ENCODE results near the gene IL1RAPL1.
"Not testable (repeated sequence)": the region's sequence is repeated elsewhere in the genome, so short reads cannot be mapped to it uniquely, and the experiment has no call there.

IL1RAPL1 gene

DNA sequence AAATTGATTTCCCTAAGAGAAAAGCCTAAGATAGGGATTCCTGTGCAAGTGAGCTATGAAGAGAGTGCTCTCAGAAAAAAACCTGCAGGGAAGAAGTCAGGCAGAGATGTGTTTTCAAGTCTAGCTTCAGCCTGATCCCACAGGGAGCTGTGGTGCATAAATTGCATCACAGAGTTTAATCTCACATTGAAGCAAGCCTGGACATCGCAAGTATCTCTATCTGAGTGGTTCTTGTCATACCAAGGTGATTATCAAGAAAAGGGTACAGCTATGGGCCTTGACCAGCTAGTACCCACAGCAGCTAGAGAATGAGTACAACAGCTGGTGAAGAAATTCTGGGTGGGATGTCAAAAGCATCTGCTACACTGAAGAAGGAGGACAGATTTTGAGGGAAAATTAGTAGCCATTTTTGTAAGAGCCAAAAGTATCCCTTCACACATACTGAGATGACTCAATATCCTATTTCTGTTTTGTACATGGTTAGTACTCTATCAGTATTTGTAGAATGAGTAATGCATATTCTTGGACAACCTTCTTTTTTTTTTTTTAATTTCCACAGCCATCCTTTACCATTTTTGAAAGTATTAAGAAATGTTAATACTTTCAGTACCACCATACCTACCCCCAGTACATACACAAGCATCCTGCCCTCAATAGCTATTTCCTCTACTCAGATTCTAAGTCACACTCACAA, 708.9 kb downstream of the IL1RAPL1 start:
- DNase-seq, result no peak

DNA sequence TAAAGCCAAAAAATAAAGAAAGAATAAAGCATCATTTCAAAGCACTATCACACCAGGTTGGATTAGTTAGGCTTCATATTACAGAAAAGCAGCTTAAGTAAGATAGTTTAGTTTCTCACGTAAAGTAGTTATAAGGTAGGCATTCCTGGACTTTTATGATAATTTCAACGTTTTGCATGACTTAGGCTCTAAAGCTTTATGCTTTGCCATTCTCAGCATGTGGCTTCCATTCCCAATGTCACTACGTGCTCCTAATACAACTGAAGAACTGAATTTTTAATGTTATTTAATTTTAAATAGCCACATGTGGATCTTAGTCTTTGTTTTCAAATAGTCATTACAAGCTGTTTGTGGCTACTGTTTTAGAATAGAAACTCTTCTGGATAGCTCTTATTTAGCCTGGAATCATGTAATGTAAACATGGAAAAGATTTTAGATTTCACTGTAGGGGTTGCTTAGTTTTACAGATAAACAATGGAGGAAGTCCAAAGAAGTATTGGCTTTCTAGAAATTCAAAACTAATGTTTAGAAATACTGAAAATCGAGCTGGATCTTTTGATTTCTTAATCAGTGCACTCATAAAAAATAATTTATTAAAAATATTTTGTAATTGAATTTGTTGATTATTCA, 710.0 kb downstream of the IL1RAPL1 start:
- DNase-seq, result no peak

DNA sequence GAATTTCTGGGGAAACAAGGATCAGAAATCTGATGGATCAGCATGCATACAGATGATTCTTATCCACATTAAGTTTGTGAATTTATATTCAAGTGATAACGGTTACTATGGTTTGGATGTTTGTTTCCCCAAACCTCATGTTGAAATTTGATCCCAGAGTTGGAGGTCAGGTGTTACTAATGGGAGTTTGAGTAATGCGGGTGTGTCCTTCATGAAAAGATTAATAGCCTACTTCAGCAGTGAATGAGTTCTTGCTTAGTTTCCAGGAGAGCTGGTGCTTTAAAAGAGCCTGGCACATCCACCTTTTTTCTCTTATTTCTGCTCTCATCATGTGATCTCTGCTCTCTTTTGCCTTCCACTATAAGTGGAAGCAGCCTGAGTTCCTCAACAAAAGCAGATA, 712.4 kb downstream of the IL1RAPL1 start:
- no peak for DNase-seq

DNA sequence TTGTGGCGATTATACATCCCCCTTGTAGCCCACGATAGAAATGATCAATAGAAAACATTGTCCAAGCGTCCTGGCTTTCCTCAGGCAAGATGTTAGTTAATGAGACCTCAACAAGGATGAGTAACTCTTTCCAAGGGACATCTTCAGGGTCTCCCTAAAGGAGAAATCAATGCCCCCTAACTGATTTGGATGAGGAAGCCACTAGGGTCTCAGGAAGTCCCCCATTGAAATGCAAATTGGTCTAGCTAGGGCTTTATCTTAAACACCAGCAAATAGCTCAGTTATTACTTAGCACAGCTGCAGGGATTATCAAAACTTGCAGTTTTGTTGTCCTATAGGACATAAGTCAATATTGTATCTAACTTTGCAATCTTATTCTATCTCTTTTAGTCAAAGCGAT, 721.5 kb downstream of the IL1RAPL1 start:
- no peak for DNase-seq

DNA sequence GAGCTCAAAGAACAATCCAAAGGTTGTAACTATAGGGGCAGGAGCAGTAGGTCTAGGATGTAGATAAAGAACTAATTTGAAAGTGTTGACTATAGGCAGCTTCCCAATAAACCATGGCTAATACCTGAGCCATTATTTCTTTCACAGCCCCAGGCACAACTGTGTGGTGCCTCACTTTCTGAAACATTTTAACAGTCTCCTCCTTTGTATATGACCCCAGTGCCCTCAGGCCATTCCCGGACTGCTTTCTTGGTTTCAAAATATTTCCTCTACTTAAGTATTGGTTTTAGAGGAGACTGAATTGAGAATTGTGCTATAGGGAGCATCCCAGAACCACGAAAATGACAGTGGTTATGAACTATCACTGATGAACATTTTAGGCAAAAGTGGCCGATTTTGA, 728.7 kb downstream of the IL1RAPL1 start:
- no peak for DNase-seq

DNA sequence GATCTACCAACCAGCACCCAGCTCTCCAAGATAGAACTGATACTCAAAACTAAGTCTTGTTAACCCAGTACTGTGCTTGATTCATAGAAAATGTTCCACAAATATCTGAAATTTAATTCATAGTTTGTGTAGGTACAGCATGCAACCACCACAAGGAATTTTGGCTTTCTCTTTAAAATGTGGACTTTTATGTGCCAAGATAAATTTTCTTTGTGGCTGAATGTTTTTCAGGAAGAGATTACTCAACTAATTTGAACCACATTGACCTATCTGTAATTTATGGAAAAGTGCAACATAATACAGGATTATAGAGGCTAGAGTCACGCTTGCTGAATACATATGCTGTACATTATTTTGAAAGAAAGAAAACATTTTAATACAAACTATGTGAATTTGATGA, 730.8 kb downstream of the IL1RAPL1 start:
- DNase-seq, result no peak

DNA sequence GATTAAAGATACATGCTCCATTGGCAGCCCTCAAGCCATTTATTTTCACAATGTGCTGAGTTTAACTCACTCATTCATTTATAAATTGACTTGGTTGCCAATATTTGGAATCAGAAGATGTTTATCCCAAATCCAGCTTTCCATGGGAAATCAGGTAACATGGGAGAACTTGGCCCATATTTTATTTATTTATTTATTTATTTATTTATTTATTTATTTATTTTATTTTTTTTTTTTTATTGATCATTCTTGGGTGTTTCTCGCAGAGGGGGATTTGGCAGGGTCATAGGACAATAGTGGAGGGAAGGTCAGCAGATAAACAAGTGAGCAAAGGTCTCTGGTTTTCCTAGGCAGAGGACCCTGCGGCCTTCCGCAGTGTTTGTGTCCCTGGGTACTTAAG, 745.2 kb downstream of the IL1RAPL1 start:
- DNase-seq, result not testable (repeated sequence)

DNA sequence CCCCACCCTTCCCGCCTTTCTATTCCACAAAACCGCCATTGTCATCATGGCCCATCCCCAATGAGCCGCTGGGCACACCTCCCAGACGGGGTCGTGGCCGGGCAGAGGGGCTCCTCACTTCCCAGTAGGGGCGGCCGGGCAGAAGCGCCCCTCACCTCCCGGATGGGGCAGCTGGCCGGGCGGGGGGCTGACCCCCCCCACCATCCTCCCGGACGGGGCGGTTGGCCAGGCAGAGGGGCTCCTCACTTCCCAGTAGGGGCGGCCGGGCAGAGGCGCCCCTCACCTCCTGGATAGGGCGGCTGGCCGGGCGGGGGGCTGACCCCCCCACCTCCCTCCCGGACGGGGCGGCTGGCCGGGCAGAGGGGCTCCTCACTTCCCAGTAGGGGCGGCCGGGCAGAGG, 745.8 kb downstream of the IL1RAPL1 start:
- not testable (repeated sequence) for DNase-seq

DNA sequence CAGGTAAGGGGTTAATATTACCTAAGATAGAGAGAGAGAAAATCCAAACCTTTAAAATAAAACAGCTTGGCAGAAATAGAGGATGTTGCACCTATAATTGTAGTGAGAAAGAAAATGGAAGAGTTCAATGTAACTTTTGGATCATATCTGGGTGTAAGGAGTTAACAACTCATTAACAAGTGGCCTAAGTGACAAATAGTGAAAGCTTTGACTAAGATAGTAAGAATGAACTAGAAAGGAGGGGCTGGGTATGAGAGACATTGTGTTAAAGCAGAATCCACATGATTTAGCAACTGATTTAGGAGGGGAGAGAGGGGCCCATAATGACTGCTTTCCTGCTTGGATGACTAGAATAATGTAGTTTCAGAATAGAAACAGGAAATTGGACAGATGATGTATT, 761.0 kb downstream of the IL1RAPL1 start:
- DNase-seq, result no peak

DNA sequence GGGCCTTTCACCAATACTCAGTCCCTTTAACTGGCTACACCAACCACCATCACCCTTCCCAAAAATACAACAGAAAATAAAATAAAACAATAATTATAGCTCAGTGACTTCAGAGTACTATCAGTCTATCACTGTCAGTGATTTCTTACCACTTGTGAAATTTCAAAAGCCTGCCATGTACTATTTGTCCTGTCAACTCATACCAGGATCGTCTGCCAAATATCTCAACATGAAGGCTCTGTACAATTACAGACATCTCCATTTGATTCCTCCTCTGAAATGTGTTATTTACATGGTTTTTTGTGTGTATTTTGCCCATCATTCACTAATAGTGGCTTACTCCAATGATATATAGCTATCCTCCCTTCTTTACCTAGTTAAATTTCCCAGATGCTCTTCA, 772.0 kb downstream of the IL1RAPL1 start:
- DNase-seq, result no peak

DNA sequence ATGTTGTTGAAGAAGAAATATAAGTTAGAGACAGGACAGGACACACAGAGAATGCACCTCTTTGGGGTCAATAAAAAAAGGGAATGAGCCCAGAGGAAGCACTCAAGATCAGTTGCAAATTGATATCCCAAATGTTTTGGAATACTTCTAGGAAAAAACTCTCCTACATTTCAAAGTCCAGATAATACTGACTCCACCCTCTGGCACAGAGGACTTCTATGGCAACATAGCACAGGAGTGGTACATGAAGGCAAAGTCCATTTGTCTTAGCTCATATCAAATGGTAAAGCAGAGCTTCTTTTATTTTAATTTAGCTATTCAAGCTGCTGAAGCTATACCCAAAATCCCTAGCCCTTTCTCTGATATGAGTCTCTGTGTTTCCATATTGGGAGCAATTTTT, 787.5 kb downstream of the IL1RAPL1 start:
- not testable (repeated sequence) for DNase-seq

DNA sequence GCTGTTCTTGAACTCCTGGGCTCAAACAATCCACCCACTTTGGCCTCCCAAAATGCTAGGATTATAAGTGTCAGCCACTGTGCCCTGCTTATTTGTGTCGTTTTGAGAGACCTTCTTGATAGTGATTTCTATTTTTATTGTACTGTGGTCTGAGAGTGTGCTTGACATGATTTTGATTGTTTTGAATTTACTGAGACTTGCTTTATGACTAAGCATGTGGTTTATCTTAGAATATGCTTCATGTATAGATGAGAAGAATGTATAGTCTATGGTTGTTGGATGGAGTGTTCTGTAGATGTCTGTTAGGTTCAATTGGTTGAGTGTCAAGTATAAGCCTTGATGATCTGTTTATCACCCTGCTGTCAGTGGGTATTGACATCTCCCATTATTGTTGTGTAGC, 789.3 kb downstream of the IL1RAPL1 start:
- no peak for DNase-seq

DNA sequence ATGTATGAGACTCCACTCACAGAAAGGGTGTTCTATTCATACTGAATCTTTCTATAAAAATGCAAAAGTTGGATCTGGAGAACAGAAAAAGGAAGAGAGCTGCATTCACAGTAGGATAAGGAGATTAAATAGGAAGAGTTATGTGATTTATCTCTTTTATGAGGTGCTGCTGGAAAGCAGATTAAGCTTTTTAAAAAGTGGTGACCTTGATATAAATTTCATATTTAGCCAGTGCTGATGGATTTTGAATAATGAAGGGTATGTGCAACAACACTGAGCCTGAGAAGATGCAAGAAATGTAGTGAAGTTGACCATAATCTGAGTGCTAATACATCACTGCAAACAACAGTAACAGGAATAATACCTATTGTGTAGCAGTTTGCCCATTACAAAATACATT, 795.6 kb downstream of the IL1RAPL1 start:
- no peak for DNase-seq

DNA sequence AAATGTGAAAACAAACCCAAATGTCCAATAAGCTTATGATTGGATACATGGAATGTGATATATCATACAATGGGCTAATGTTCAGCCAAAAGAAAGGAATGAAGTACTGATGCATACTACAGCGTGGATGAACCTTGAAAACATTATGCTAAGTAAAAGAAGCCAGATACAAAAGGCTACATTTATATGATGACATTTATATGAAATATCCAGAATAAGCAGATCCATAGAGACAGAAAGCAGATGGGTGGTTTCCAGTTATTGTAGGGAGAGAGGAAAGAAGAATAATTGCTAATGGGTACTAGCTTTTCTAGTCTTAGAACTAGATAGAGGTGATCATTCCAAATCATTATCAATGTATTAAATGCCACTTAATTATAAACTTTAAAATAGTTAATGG, 801.3 kb downstream of the IL1RAPL1 start:
- DNase-seq, result no peak

DNA sequence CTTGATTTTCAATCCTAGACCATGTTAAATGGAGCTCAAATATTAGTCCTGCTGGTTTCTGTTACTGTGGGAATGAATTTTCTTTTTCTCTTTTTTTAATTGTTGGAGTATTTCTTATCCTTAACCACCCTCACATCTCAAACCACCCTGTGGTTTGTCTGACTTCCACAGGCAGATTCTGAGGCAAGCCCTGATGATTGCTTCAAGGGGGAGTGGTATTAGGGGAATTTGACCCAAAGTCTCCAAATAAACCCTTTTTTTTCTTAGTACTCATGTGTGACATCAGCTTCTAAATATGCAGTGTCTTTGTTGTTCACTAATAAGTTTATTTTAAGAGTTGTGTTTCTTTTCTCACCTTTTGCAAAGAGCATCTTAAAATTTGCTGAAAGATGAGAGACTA, 810.3 kb downstream of the IL1RAPL1 start:
- DNase-seq, result no peak

DNA sequence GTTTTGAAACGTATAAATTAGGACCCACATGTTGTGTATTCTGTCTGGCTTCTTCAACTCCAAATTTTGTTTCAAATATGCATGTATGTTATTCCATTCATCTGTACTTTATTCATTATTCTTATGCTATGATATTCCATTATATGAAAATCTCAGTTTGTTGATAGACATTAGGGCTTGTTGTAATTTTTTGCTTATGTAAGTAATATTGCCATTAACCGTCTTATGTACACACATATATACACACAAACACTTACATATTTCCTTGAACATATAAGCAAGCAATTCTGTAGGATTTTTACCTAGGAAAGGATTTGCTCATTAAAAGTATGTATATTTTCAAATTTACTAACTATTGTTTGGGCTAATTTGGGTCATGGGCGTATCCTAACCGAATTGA, 820.1 kb downstream of the IL1RAPL1 start:
- DNase-seq, result no peak

DNA sequence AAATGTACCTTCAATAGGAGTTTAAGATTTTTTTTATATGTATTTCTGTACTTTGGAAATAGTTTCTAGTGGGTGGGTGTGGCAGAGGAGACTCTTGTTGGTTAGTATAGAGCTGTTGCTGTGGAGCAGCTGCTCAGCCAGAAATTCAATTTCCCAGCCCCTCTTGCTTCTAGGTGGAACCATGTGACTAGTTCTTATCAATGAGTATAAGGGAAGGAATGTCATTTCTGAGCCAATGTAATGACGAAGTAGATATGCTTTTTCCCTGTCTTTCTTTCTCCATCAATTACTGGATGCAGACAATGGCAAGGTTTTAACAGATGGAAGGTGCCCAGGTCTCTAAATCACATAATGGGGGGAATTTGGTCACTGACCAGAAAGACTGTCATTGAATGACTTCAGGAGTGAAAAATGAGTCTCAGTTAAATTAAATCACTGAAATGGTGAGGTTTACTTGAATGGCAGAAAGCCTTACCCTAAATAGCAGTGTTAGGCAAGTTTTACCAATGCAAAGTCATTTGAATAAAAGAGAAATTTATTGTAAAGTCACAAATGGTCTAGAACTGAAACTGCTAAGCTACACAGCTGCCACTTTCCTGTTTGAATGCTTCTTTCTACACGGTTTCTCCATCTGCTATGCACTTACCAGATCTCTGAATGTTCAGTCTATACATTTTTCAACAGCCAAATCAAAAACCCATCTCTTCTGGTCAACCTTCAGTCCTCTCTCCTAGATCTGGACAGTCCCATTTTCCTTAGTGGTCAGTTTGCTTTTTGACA, 832.7 kb downstream of the IL1RAPL1 start:
- no peak for DNase-seq

DNA sequence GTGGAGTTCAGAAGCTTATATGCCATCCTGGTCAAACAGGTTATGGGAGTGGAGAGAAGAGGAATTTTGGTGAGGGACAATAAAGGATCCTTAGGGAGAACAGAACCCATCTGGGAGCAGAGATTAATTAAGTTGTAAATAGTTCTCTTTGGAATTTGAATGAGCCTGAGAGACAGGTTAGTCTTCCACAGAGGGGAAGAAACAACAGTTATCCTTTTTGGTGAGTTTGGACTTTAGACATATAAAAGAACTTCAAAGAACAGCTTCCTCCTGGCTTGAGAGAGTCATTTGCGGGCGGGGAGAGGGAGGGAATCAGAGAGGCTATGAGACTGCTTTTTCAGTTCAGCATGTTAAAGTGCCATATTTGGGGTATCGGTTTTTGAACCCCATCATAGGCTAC, 834.8 kb downstream of the IL1RAPL1 start:
- DNase-seq, result no peak

DNA sequence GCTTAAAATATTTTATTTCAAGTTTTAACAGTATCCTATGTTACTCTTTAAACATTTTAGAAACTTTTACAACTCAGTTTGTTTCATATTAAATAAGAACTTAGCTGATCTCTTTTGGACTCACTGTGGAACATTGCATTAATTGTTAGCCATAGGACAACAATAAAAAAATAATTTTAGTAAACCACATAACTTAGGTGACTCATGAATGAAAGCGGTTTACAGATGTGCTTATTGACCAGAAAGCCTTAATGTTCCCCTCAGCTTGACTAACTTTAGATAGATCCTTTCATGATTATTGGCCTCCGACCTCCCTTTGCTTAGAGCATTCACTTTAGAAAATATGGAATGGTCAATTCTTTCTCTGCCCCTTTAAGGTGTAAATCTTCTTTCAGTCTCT, 844.6 kb downstream of the IL1RAPL1 start:
- DNase-seq, result no peak

DNA sequence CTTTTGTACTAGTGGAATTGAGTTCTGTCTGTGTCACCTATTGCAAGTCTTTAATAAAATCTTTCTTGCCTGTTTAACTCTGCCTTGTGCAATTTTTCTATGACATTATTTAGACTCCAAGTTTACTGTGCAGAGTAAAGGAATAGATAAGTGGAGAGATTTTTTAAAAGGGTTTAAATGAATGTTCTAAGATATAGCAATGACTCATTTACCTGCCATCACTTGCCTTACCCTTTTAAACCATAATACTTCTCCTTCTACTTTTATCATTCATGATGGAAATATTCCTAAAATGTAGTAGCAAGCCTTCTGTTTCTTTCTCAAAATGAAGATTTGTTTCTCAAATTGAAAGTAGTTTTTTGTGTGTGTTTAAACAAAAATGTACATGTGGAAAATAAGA, 845.3 kb downstream of the IL1RAPL1 start:
- DNase-seq, result no peak

DNA sequence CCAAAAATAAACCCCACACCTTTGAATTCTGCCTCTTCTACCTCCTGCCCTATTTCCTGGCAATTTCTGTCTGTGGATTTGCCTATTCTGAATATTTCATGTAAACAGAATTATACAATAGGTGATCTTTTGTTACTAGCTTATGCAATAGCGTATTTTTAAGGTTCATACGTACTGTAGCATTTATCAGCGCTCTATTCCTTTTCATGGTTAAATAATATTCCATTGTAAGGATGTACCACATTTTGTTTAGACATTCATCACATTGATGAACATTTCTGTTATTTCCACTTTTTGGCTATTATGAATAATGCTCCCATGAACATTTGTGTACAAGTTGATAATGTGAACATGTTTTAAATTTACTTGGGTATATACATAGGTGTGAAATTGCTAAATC, 847.7 kb downstream of the IL1RAPL1 start:
- no peak for DNase-seq

DNA sequence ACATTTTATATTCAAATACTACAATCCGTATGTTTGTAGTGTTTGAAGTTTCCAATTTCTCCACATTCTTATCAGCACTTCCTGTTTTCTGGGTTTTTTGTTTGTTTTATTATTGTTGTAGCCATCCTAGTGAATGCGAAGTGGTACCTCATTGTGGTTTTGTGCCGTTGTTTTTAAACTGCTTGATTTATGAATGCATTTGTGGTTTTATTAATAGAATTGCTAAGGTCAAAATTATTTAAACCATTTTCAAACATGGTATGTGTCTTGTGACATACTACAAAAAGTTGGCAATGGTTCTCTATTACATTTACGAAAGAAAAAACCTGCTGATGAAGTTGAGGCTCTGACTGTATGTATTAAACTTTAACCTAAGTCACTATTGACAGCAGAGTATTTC, 848.1 kb downstream of the IL1RAPL1 start:
- DNase-seq, result no peak

DNA sequence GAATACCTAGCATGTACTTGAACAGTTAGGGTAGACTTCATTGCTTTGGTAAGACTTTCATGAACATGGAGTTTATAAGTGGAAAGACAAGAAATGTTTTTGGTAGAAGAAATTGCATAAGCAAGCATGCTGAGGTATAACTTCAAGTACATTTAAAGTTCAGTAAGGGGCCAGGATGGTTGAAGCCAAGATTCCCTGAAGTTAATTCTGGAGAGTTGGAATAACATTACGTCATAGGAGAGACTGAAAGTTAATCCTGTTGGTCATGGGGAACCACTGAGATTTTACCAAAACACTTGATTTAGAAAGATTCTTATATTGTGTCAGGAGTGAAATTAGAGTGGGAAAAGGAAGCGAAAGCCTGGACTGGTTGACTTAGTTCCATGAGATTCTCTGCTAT, 860.6 kb downstream of the IL1RAPL1 start:
- no peak for DNase-seq

DNA sequence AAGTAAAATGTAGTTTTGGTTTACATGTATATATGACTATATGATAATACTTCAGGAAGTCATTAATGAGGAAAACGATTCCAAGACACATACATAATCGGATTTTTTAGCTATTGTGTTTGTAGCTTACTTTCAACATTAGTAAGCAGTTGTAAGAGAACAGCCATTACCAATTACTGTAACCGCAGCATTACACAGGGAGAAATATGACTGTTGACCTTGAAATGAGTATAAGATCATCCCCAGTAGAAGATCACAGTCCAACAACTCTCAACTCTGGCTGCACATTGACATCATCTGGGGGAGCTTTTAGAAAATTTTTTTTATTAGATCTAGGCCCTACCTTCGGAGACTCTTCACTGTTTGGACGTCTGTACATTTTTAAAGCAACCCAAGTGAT, 866.1 kb downstream of the IL1RAPL1 start:
- no peak for DNase-seq
